ENCODE results near the gene PTPA. TPM values are rescaled to one million over a fixed set of nuclear protein-coding genes. Genes with fewer than 3 reads are reported as not detected.

PTPA gene
- total and polyA plus RNA-seq, 2 donors (not counting 3 experiments of a cell fraction or from before 2014, with no cell fraction given): 97.7 to 121 TPM

DNA sequence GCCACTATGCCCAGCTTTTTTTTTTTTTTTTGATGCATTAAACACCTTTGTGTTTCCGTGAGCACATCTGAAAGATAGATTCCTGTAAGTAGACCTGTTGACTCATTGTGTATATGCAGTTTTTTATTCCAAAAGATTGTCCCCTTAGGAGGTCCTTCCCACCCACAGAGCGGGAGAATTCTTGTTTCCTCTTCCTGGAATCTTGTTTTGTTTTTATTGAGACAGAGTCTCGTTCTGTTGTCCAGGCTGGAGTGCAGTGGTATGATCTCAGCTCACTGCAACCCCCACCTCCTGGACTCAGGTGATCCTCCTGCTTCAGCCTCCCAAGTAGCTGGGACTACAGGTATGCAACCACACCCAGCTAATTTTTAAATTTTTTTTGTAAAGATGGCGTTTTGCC is 7.6 kb downstream of the PTPA start:
- CTCF ChIA-PET: interaction anchor here (1.6 kb wide), 1 partner anchor 13 kb away, joined by 8 read pairs; no protein-coding TSS in a partner anchor
- FAIRE-seq (no peak), DNase-seq (ENCODE audit: low read depth, low spot score) (no peak)
- Histone ChIP-seq H3K4me2 (ENCODE audit: insufficient read depth, low read length) (no peak overlapping the region), H3K4me1 (ENCODE audit: control insufficient read depth, extremely low read depth, insufficient read depth, low read length) (no peaks in the 10 kb centered on the region), H3K9ac (replicated peaks; ENCODE audit: extremely low read depth, insufficient read depth, low read length) (no peak overlapping the region), H3K36me3 (ENCODE audit: control insufficient read depth in 2 of 2, extremely low read depth in 1 of 2, insufficient read depth in 2 of 2, low read length in 2 of 2) (peaks cover 0 to 17% of the 10 kb centered on the region in 2 experiments), H3K4me3 (replicated peaks in 1 of 3; ENCODE audit: insufficient read depth in 1 of 3, low read depth in 1 of 3, low read length in 3 of 3) (no peak overlapping the region), H3K9me1 (replicated peaks; ENCODE audit: control insufficient read depth, extremely low read depth, insufficient read depth, low read length) (no peaks in the 10 kb centered on the region), H3K9me3 (replicated peaks; ENCODE audit: control insufficient read depth, insufficient read depth, low read length) (no peaks in the 10 kb centered on the region), H3K27ac (ENCODE audit: insufficient read depth, low read depth, low read length) (no peak overlapping the region), H3K79me2 (ENCODE audit: control insufficient read depth, insufficient read depth, low read length) (peaks cover 21% of the 10 kb centered on the region), H3K27me3 (ENCODE audit: control insufficient read depth in 2 of 2, insufficient read depth in 2 of 2, low read length in 2 of 2) (no peaks in the 10 kb centered on the region), H4K20me1 (replicated peaks; ENCODE audit: control insufficient read depth, extremely low read depth, insufficient read depth, low read length) (no peaks in the 10 kb centered on the region), H2AFZ (ENCODE audit: low read depth, low read length) (no peak overlapping the region)
- no peak for TF ChIP-seq MYC (IDR thresholded peaks at IDR 0.05; ENCODE audit: low read depth, low read length)
- TF ChIP-seq CTCF (IDR thresholded peaks at IDR 0.05; ENCODE audit: extremely low read depth in 1 of 2, insufficient read depth in 1 of 2, low read depth in 1 of 2, low read length in 2 of 2): no peak
- TF ChIP-seq GATA2 (IDR thresholded peaks at IDR 0.05; ENCODE audit: insufficient read depth, insufficient read length, low read depth, low read length): no peak
- no peak for TF ChIP-seq FOS (IDR thresholded peaks at IDR 0.05; ENCODE audit: borderline replicate concordance, insufficient read depth, low read length)
- TF ChIP-seq, protein P1, sequence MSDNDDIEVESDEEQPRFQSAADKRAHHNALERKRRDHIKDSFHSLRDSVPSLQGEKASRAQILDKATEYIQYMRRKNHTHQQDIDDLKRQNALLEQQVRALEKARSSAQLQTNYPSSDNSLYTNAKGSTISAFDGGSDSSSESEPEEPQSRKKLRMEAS (IDR thresholded peaks at IDR 0.05; ENCODE audit: insufficient read depth, insufficient read length): no peak
- TF ChIP-seq EZH2 (IDR thresholded peaks at IDR 0.05; ENCODE audit: borderline replicate concordance, low read depth, low read length, severe bottlenecking): no peak
- TF ChIP-seq POLR2AphosphoS5 (IDR thresholded peaks at IDR 0.05; ENCODE audit: insufficient read depth, low read depth, low read length): no peak
- dilution Hi-C loops (cut with MboI; ENCODE audit: extremely low pct_ligation_motif_present, low sequenced_read_pairs): no loop called here
- POLR2A ChIA-PET: interaction anchor here (0.6 to 0.7 kb wide), 2 partner anchors 24 to 52 kb away, joined by 5 read pairs; no protein-coding TSS in a partner anchor
- BruUV-seq (replicated peaks): no TSS peak
- intact Hi-C loops (cut with micrococcal nuclease): no loop called here

Measured in endothelial cell of umbilical vein (primary cell).